ENCODE measurements around the gene PANX1.

The PANX1 gene

GRCh38 chr11:94186342-94187203 is 57.9 kb downstream of the PANX1 start:
- Histone ChIP-seq H3K4me1 (ENCODE audit: control insufficient read depth, insufficient read depth, low read length) (peaks cover 14% of the 10 kb centered on the region), H3K9ac (ENCODE audit: low read length) (no peak overlapping the region), H3K36me3 (ENCODE audit: control insufficient read depth, insufficient read depth, low read length) (peaks cover 7% of the 10 kb centered on the region), H3K27ac (ENCODE audit: low read depth, low read length) (no peak overlapping the region), H3K27me3 (ENCODE audit: control insufficient read depth, insufficient read depth, low read length) (no peaks in the 10 kb centered on the region), H3K4me3 (ENCODE audit: low read depth, low read length) (no peak overlapping the region), H3K9me3 (ENCODE audit: control insufficient read depth, insufficient read depth, low read depth, low read length) (no peaks in the 10 kb centered on the region)

DNA sequence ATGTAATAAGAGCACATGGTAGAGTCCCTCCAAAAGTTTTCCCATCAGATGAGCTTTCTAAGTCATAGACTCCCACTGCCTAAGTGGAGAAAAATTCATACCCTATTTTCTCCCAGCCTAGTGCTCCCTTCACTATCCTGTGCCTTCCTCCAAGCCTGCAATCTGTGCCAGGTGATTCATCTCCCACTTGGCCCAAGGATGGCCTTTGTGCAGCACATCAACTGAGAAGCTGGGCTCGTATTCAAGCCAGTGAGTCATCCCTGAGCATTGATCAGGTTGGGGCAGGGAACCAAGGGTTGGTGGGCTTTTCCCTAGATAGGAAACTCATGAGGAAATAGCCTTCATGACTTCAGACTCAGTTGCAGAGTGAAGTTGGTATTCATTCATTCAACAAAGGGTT is 64.6 kb downstream of the PANX1 start:
- no peak overlapping the region for H3K9ac ChIP-seq (ENCODE audit: low read length)
- no peak overlapping the region for H3K27ac ChIP-seq (ENCODE audit: low read depth, low read length)
- no peaks in the 10 kb centered on the region for H3K27me3 ChIP-seq (ENCODE audit: control insufficient read depth, insufficient read depth, low read length)
- H3K36me3 ChIP-seq (ENCODE audit: control insufficient read depth, insufficient read depth, low read length) = no peaks in the 10 kb centered on the region
- H3K4me3 ChIP-seq (ENCODE audit: low read depth, low read length) = no peak overlapping the region
- no peaks in the 10 kb centered on the region for H3K9me3 ChIP-seq (ENCODE audit: control insufficient read depth, insufficient read depth, low read depth, low read length)
- H3K4me1 ChIP-seq (ENCODE audit: control insufficient read depth, insufficient read depth, low read length) = no peaks in the 10 kb centered on the region

DNA sequence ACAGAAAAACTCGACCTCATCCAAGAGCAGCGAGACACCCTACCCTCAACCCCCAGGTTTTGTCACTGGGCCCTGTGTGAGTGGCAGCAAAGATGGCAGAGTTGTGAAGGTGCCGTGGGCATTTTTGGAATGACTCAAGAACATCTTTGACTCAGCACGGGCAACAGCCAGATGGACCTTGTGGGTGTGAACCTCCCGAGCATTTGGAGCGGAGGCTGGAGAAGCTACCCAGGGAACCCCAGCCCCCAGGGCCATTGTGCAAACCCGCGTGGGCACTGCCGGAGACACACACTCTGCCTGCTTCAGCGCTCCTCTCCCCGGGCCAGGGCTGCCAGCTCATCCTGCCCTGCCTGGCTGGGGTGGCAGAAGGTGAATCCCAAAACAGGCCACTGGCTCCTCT is 66.1 kb downstream of the PANX1 start:
- Histone ChIP-seq H3K9ac (ENCODE audit: low read length) (no peak overlapping the region), H3K27ac (ENCODE audit: low read depth, low read length) (no peak overlapping the region), H3K9me3 (ENCODE audit: control insufficient read depth, insufficient read depth, low read depth, low read length) (no peaks in the 10 kb centered on the region), H3K36me3 (ENCODE audit: control insufficient read depth, insufficient read depth, low read length) (no peaks in the 10 kb centered on the region), H3K4me1 (ENCODE audit: control insufficient read depth, insufficient read depth, low read length) (no peaks in the 10 kb centered on the region), H3K4me3 (ENCODE audit: low read depth, low read length) (no peak overlapping the region), H3K27me3 (ENCODE audit: control insufficient read depth, insufficient read depth, low read length) (no peaks in the 10 kb centered on the region)

- H3K9ac ChIP-seq (ENCODE audit: low read length) = no peak overlapping the region
- no peak overlapping the region for H3K4me3 ChIP-seq (ENCODE audit: low read depth, low read length)
- no peaks in the 10 kb centered on the region for H3K27me3 ChIP-seq (ENCODE audit: control insufficient read depth, insufficient read depth, low read length)
- H3K9me3 ChIP-seq (ENCODE audit: control insufficient read depth, insufficient read depth, low read depth, low read length) = no peaks in the 10 kb centered on the region
- H3K27ac ChIP-seq (ENCODE audit: low read depth, low read length) = no peak overlapping the region
- H3K36me3 ChIP-seq (ENCODE audit: control insufficient read depth, insufficient read depth, low read length) = no peaks in the 10 kb centered on the region
- H3K4me1 ChIP-seq (ENCODE audit: control insufficient read depth, insufficient read depth, low read length) = no peaks in the 10 kb centered on the region
Measured at GRCh38 chr11:94196363-94196762, 67.7 kb downstream of the PANX1 start.

GRCh38 chr11:94198718-94199117 is 70.1 kb downstream of the PANX1 start:
- Histone ChIP-seq H3K4me1 (ENCODE audit: control insufficient read depth, insufficient read depth, low read length) (no peaks in the 10 kb centered on the region), H3K36me3 (ENCODE audit: control insufficient read depth, insufficient read depth, low read length) (no peaks in the 10 kb centered on the region), H3K9me3 (ENCODE audit: control insufficient read depth, insufficient read depth, low read depth, low read length) (no peaks in the 10 kb centered on the region), H3K27ac (ENCODE audit: low read depth, low read length) (no peak overlapping the region), H3K4me3 (ENCODE audit: low read depth, low read length) (no peak overlapping the region), H3K9ac (ENCODE audit: low read length) (no peak overlapping the region), H3K27me3 (ENCODE audit: control insufficient read depth, insufficient read depth, low read length) (no peaks in the 10 kb centered on the region)

DNA sequence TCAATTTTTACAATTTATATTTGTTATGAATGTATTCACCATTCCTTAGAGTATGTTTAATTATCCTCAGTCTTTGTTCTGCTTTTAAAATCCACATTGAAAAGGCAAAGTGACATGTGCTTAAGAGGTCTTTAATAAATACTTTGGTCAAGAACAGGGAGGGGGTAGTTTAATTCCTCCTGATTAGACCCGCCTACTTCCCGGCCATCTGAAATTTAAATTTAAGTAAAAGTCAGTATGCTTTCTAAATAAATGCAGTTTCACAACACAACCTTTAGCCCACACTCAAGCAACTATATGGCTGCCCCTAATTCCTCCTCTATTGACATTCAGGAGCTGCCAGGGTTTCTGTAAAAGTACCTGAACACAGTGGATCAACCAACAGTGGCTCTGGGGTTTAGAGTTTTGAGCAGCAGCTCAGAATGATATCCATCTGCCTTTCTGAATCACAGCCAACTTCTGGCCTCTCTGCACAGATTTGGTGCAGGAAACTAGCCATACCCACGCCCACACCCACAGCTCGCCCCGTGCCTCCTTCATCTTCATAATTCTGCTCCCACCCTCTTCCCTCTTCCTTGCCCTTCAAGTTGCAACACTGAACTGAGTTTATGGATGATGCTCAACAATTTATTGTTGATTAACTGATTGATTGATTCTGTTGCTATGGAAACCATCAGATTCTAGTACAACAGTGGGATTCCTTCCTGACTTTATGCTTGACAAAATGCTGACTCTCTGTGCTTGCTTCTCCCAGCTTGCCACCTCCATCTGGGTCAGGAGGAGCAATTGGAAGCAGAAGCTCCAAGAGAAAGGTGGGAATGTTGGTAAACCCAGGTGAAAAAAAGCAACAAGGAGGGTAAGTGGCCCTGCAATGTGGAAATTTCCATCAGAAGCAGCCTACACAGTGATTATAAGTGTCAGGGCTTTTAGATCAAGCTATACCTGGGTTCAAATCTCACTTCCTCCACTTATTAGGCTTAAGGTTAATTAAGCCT is 70.8 kb downstream of the PANX1 start:
- H3K9me3 ChIP-seq (ENCODE audit: control insufficient read depth, insufficient read depth, low read depth, low read length) = no peaks in the 10 kb centered on the region
- no peak overlapping the region for H3K9ac ChIP-seq (ENCODE audit: low read length)
- no peak overlapping the region for H3K27ac ChIP-seq (ENCODE audit: low read depth, low read length)
- H3K4me3 ChIP-seq (ENCODE audit: low read depth, low read length) = no peak overlapping the region
- no peaks in the 10 kb centered on the region for H3K4me1 ChIP-seq (ENCODE audit: control insufficient read depth, insufficient read depth, low read length)
- no peaks in the 10 kb centered on the region for H3K27me3 ChIP-seq (ENCODE audit: control insufficient read depth, insufficient read depth, low read length)
- no peaks in the 10 kb centered on the region for H3K36me3 ChIP-seq (ENCODE audit: control insufficient read depth, insufficient read depth, low read length)

DNA sequence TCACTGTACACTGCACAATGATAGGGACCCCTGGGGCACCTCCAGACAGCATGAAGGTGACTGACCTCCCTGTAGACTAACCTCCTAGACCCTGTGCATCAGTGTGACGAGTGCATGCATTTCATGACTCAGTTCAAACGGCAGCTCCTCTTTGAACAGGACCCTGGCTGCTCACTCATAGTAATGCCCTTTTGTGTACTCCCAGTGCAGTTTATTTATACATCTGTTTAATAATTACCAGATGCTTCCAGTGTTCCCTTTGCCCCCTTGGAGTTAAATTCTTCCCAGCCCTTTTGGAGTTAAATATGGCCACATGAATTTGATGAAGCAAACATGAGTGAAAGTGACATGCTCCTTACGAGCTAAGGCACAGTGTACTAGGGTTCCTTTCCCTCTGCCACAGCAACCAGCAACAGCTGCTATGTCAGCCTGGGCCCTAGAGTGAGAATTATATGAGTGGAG is 72.4 kb downstream of the PANX1 start:
- H3K27ac ChIP-seq (ENCODE audit: low read depth, low read length) = no peak overlapping the region
- H3K9me3 ChIP-seq (ENCODE audit: control insufficient read depth, insufficient read depth, low read depth, low read length) = no peaks in the 10 kb centered on the region
- H3K4me3 ChIP-seq (ENCODE audit: low read depth, low read length) = no peak overlapping the region
- no peaks in the 10 kb centered on the region for H3K36me3 ChIP-seq (ENCODE audit: control insufficient read depth, insufficient read depth, low read length)
- H3K27me3 ChIP-seq (ENCODE audit: control insufficient read depth, insufficient read depth, low read length) = no peaks in the 10 kb centered on the region
- no peak overlapping the region for H3K9ac ChIP-seq (ENCODE audit: low read length)
- no peaks in the 10 kb centered on the region for H3K4me1 ChIP-seq (ENCODE audit: control insufficient read depth, insufficient read depth, low read length)

GRCh38 chr11:94203070-94203469 is 74.4 kb downstream of the PANX1 start:
- Histone ChIP-seq H3K9ac (ENCODE audit: low read length) (no peak overlapping the region), H3K4me3 (ENCODE audit: low read depth, low read length) (no peak overlapping the region), H3K36me3 (ENCODE audit: control insufficient read depth, insufficient read depth, low read length) (no peaks in the 10 kb centered on the region), H3K4me1 (ENCODE audit: control insufficient read depth, insufficient read depth, low read length) (no peaks in the 10 kb centered on the region), H3K27ac (ENCODE audit: low read depth, low read length) (no peak overlapping the region), H3K9me3 (ENCODE audit: control insufficient read depth, insufficient read depth, low read depth, low read length) (no peaks in the 10 kb centered on the region), H3K27me3 (ENCODE audit: control insufficient read depth, insufficient read depth, low read length) (no peaks in the 10 kb centered on the region)

DNA sequence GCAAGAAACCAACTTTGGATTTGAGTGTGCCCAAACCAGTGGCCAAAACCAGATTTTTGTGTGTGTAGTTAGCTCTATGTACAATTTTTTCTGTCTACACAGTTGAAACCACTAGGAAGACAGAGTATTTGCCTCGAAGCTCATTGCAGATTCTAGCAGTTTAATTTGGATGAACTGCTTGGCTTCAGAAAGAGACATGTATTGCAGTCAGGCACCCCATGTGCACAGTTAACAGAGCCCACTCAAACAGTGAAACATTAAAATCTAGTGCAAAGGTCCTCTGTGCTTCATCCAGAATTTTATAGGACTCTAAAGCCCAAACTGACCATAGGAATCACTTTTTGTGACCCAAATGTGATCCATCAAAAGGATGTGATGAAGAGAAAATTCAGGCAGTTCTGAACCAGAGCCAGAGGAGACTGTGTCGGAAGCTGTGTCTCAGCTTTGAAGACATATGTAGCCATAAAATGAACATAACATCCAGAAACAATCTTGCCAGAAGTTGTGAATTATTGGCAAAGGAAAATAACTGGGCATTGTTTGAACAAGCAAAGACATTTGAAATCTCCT is 82.7 kb downstream of the PANX1 start:
- H3K9ac ChIP-seq (ENCODE audit: low read length) = no peak overlapping the region
- no peak overlapping the region for H3K4me3 ChIP-seq (ENCODE audit: low read depth, low read length)
- no peak overlapping the region for H3K27ac ChIP-seq (ENCODE audit: low read depth, low read length)
- H3K27me3 ChIP-seq (ENCODE audit: control insufficient read depth, insufficient read depth, low read length) = no peaks in the 10 kb centered on the region
- H3K36me3 ChIP-seq (ENCODE audit: control insufficient read depth, insufficient read depth, low read length) = no peaks in the 10 kb centered on the region
- H3K9me3 ChIP-seq (ENCODE audit: control insufficient read depth, insufficient read depth, low read depth, low read length) = no peaks in the 10 kb centered on the region
- no peaks in the 10 kb centered on the region for H3K4me1 ChIP-seq (ENCODE audit: control insufficient read depth, insufficient read depth, low read length)

DNA sequence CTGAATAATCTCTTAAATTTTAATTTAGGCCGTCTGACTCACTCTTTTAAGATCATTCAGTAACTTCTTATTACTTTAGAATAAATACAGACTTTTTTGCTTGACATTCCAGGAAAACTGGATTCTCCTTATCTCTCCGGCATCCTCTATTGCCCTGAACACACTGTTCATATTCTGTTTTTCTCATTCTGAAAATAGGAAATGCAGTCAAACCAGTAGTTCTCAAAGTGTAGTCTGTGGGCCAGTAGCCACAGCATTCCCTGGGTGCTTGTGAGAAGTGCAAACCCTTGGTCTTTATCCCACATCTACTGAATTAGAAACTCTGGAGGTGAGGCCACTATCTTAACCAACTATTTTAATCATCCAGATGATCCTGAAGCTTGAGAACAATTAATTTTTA is 84.3 kb downstream of the PANX1 start:
- H3K36me3 ChIP-seq (ENCODE audit: control insufficient read depth, insufficient read depth, low read length) = no peaks in the 10 kb centered on the region
- H3K4me3 ChIP-seq (ENCODE audit: low read depth, low read length) = no peak overlapping the region
- no peak overlapping the region for H3K27ac ChIP-seq (ENCODE audit: low read depth, low read length)
- peaks cover 2% of the 10 kb centered on the region; the same call in 1 of the 2 replicates for H3K9me3 ChIP-seq (ENCODE audit: control insufficient read depth, insufficient read depth, low read depth, low read length)
- H3K9ac ChIP-seq (ENCODE audit: low read length) = no peak overlapping the region
- no peaks in the 10 kb centered on the region for H3K4me1 ChIP-seq (ENCODE audit: control insufficient read depth, insufficient read depth, low read length)
- H3K27me3 ChIP-seq (ENCODE audit: control insufficient read depth, insufficient read depth, low read length) = no peaks in the 10 kb centered on the region

Data from HUES6 (cell line).